ENCODE data around the gene MRTO4. TPM values are rescaled to one million over a fixed set of nuclear protein-coding genes. Genes with fewer than 3 reads are reported as not detected.

The MRTO4 gene
- total and polyA plus RNA-seq, 2 of the 13 experiments (the other 11 are each of a cell fraction or from before 2014, with no cell fraction given): 28.1 to 59.2 TPM

- TF ChIP-seq, protein P1, sequence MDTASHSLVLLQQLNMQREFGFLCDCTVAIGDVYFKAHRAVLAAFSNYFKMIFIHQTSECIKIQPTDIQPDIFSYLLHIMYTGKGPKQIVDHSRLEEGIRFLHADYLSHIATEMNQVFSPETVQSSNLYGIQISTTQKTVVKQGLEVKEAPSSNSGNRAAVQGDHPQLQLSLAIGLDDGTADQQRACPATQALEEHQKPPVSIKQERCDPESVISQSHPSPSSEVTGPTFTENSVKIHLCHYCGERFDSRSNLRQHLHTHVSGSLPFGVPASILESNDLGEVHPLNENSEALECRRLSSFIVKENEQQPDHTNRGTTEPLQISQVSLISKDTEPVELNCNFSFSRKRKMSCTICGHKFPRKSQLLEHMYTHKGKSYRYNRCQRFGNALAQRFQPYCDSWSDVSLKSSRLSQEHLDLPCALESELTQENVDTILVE (CRISPR knock-in tag; IDR thresholded peaks at IDR 0.05): peak; percentile 34; the same call in 1 of the 2 replicates
- TF ChIP-seq BCLAF1 (IDR thresholded peaks at IDR 0.05) (no peak), KDM3A (CRISPR knock-in tag; IDR thresholded peaks at IDR 0.05; ENCODE audit: low read depth) (no peak), DNMT1 (CRISPR knock-in tag; IDR thresholded peaks at IDR 0.05) (no peak), NR1H2 (CRISPR knock-in tag; IDR thresholded peaks at IDR 0.05; ENCODE audit: borderline replicate concordance, low read depth) (no peak), SIX1 (CRISPR knock-in tag; IDR thresholded peaks at IDR 0.05; ENCODE audit: borderline replicate concordance) (no peak), NFKB2 (CRISPR knock-in tag; IDR thresholded peaks at IDR 0.05; ENCODE audit: borderline replicate concordance) (no peak), PHF8 (CRISPR knock-in tag; IDR thresholded peaks at IDR 0.05) (no peak), ZNF687 (CRISPR knock-in tag; IDR thresholded peaks at IDR 0.05) (peak; percentile 37), KLF11 (CRISPR knock-in tag; IDR thresholded peaks at IDR 0.05) (no peak), AHDC1 (CRISPR knock-in tag; IDR thresholded peaks at IDR 0.05; ENCODE audit: borderline replicate concordance) (0 out of 2 replicates have a peak, but pooled peaks have one; percentile 20), ZBTB21 (CRISPR knock-in tag; IDR thresholded peaks at IDR 0.05) (no peak)
- TF ChIP-seq, protein P2, sequence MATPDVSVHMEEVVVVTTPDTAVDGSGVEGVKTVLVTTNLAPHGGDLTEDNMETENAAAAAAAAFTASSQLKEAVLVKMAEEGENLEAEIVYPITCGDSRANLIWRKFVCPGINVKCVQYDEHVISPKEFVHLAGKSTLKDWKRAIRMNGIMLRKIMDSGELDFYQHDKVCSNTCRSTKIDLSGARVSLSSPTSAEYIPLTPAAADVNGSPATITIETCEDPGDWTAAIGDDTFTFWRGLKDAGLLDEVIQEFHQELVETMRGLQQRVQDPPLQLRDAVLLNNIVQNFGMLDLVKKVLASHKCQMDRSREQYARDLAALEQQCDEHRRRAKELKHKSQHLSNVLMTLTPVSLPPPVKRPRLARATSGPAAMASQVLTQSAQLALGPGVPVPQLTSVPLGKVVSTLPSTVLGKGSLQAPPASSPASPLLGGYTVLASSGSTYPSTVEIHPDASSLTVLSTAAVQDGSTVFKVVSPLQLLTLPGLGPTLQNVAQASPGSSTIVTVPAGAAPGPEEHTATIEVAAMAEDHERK (CRISPR knock-in tag; IDR thresholded peaks at IDR 0.05; ENCODE audit: low read depth): no peak
Observed at GRCh38 chr1:19222979-19223824, 28.4 kb upstream of the MRTO4 start (continued).
